PC-3 (cell line): ENCODE data around the gene A4GALT.

Source experiments
- EZH2phosphoT487 ChIP-seq: fragments of 300-600 bp; sonication (generic); IDR thresholded peaks from 2 replicates; pipeline ENCODE4 v1.6.1; 2018; ENCODE audit warnings: mild to moderate bottlenecking, antibody characterized with exemption, low read length, borderline replicate concordance
- TF ChIP-seq, protein P1 (sequence below): fragments of 300-600 bp; sonication (generic); conservative IDR thresholded peaks from 2 replicates; pipeline ENCODE4 v1.5.1; 2017; ENCODE audit warnings: antibody characterized with exemption, low read depth, mild to moderate bottlenecking, low read length

- TF ChIP-seq, protein P1, sequence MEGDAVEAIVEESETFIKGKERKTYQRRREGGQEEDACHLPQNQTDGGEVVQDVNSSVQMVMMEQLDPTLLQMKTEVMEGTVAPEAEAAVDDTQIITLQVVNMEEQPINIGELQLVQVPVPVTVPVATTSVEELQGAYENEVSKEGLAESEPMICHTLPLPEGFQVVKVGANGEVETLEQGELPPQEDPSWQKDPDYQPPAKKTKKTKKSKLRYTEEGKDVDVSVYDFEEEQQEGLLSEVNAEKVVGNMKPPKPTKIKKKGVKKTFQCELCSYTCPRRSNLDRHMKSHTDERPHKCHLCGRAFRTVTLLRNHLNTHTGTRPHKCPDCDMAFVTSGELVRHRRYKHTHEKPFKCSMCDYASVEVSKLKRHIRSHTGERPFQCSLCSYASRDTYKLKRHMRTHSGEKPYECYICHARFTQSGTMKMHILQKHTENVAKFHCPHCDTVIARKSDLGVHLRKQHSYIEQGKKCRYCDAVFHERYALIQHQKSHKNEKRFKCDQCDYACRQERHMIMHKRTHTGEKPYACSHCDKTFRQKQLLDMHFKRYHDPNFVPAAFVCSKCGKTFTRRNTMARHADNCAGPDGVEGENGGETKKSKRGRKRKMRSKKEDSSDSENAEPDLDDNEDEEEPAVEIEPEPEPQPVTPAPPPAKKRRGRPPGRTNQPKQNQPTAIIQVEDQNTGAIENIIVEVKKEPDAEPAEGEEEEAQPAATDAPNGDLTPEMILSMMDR, result no peak
- no peak for TF ChIP-seq EZH2phosphoT487
Measured at GRCh38 chr22:42711895-42712837, 8.5 kb downstream of the A4GALT start.
